H1 (cell line): ENCODE results near the gene CRADD. TPM values are rescaled to one million over a fixed set of nuclear protein-coding genes. Genes with fewer than 3 reads are reported as not detected.

Experiments
- CTCF ChIA-PET: fragments of 300-600 bp; sonication (Branson Sonifier 250); formaldehyde crosslinking; loops from one replicate; lab custom pipeline; 2021; ENCODE audit not compliant: partially characterized antibody; lab: Charles Lee
- POLR2A ChIA-PET: fragments of 300-600 bp; sonication (Branson Sonifier 250); formaldehyde crosslinking; loops from one replicate; lab custom pipeline; 2021; ENCODE audit warnings: inconsistent platforms; ENCODE audit not compliant: partially characterized antibody; lab: Charles Lee
- DNase-seq, 2 experiments: peaks; one replicate each; pipeline versions ENCODE4 v3.0.0 to v3.0.0-alpha.2; 2010 to 2022; ENCODE audit warnings: low spot score in 2 of 2, low read depth in 1 of 2, mixed read lengths in 1 of 2
- FAIRE-seq: peaks from 2 replicates; lab custom pipeline; 2011; peaks lifted over from hg19 to GRCh38; lab: Jason Lieb, UNC
- H2AFZ ChIP-seq: 2 replicates; pipeline ENCODE4 v1.8.1; 2012; ENCODE audit warnings: low read length, inconsistent platforms
- H2AK5ac ChIP-seq: 2 replicates; pipeline ENCODE4 v1.6.1; 2013; ENCODE audit warnings: low read depth, low read length
- H2BK120ac ChIP-seq: replicated peaks from 2 replicates; pipeline ENCODE3; 2013; ENCODE audit warnings: low read depth, low read length, inconsistent platforms
- H2BK12ac ChIP-seq: 2 replicates; pipeline ENCODE4 v1.6.1; 2013; ENCODE audit warnings: low read depth, low read length
- H2BK15ac ChIP-seq: 2 replicates; pipeline ENCODE4 v1.6.1; 2013; ENCODE audit warnings: low read length
- H2BK20ac ChIP-seq: 2 replicates; pipeline ENCODE4 v1.6.1; 2013; ENCODE audit warnings: low read length
- H2BK5ac ChIP-seq: 2 replicates; pipeline ENCODE4 v1.6.1; 2013; ENCODE audit warnings: low read depth, low read length
- H3K14ac ChIP-seq: 2 replicates; pipeline ENCODE4 v1.6.1; 2013; ENCODE audit warnings: inconsistent platforms; ENCODE audit not compliant: insufficient read length
- H3K18ac ChIP-seq: 2 replicates; pipeline ENCODE4 v1.6.1; 2013; ENCODE audit warnings: low read length; ENCODE audit errors: extremely low read depth
- H3K23ac ChIP-seq: 2 replicates; pipeline ENCODE4 v1.6.1; 2013; ENCODE audit warnings: inconsistent platforms; ENCODE audit not compliant: insufficient read length
- H3K23me2 ChIP-seq: 2 replicates; pipeline ENCODE4 v1.6.1; 2013; ENCODE audit warnings: low read depth, low read length
- H3K27ac ChIP-seq: 2 replicates; pipeline ENCODE4 v1.6.1; 2011; ENCODE audit warnings: low read depth, low read length, inconsistent platforms
- H3K27me3 ChIP-seq, 4 experiments: replicated peaks in 1 of 4; 1 replicate in 1 of 4; 2 replicates in 3 of 4; pipeline versions ENCODE4 v1.6.1 to v1.8.1; 2011 to 2013; ENCODE audit warnings: low read length in 3 of 4, mild to moderate bottlenecking in 3 of 4, inconsistent platforms in 2 of 4, mixed read lengths in 2 of 4, moderate library complexity in 1 of 4; ENCODE audit not compliant: control insufficient read depth in 3 of 4, insufficient read depth in 3 of 4; ENCODE audit errors: extremely low read depth in 1 of 4
- H3K36me3 ChIP-seq, 4 experiments: 2 replicates each; pipeline versions ENCODE4 v1.6.1 to v1.8.1; 2011 to 2013; ENCODE audit warnings: mild to moderate bottlenecking in 4 of 4, low read length in 3 of 4, moderate library complexity in 2 of 4, control low read depth in 1 of 4, inconsistent platforms in 1 of 4; ENCODE audit not compliant: insufficient read depth in 4 of 4, control insufficient read depth in 2 of 4
- H3K4ac ChIP-seq: replicated peaks from 2 replicates; pipeline ENCODE3; 2013; ENCODE audit warnings: low read length, low read depth, mixed read lengths, inconsistent platforms; ENCODE audit not compliant: insufficient read length
- H3K4me1 ChIP-seq, 4 experiments: replicated peaks in 1 of 4; 1 replicate in 1 of 4; 2 replicates in 3 of 4; pipeline versions ENCODE4 v1.6.1 to v1.8.1; 2011 to 2013; ENCODE audit warnings: low read length in 3 of 4, inconsistent platforms in 2 of 4, mixed read lengths in 1 of 4; ENCODE audit not compliant: insufficient read depth in 4 of 4, control insufficient read depth in 3 of 4
- H3K4me2 ChIP-seq, 2 experiments: 2 replicates each; pipeline versions ENCODE4 v1.6.1 to v1.8.1; 2011 to 2013; ENCODE audit warnings: low read depth in 2 of 2, low read length in 2 of 2, control low read depth in 1 of 2, inconsistent platforms in 1 of 2, mild to moderate bottlenecking in 1 of 2; ENCODE audit not compliant: insufficient read depth in 1 of 2
- H3K4me3 ChIP-seq, 4 experiments: fragments of 200-600, 300-600 bp in 1 of 4; sonication (generic), shearing (Covaris generic), sonication (Bioruptor Twin) in 1 of 4; 2 replicates each; pipeline versions ENCODE4 v1.5.1 to v1.8.1; 2011 to 2016; ENCODE audit warnings: low read length in 4 of 4, low read depth in 3 of 4, control low read depth in 2 of 4, inconsistent platforms in 2 of 4, mild to moderate bottlenecking in 2 of 4, mixed read lengths in 1 of 4, moderate library complexity in 1 of 4; ENCODE audit not compliant: insufficient read depth in 2 of 4; ENCODE audit errors: extremely low read depth in 1 of 4
- H3K56ac ChIP-seq: replicated peaks from 2 replicates; pipeline ENCODE3; 2013; ENCODE audit warnings: low read depth, mild to moderate bottlenecking, mixed read lengths, low read length, inconsistent platforms; ENCODE audit not compliant: insufficient read length
- H3K79me1 ChIP-seq: 2 replicates; pipeline ENCODE4 v1.6.1; 2013; ENCODE audit warnings: low read depth, low read length, control low read depth
- H3K79me2 ChIP-seq, 2 experiments: 2 replicates each; pipeline versions ENCODE4 v1.6.1 to v1.8.1; 2012 to 2013; ENCODE audit warnings: low read length in 2 of 2, mild to moderate bottlenecking in 2 of 2, inconsistent platforms in 1 of 2; ENCODE audit not compliant: insufficient read depth in 2 of 2, control insufficient read depth in 1 of 2
- H3K9ac ChIP-seq, 4 experiments: replicated peaks in 1 of 4; 1 replicate in 1 of 4; 2 replicates in 3 of 4; pipeline versions ENCODE4 v1.6.1 to v1.8.1; 2011 to 2013; ENCODE audit warnings: low read depth in 3 of 4, low read length in 3 of 4, control low read depth in 2 of 4, mild to moderate bottlenecking in 2 of 4, moderate library complexity in 2 of 4, inconsistent platforms in 1 of 4; ENCODE audit errors: extremely low read depth in 1 of 4
- H3K9me3 ChIP-seq, 2 experiments: 2 replicates each; pipeline versions ENCODE4 v1.6.1 to v1.8.1; 2012 to 2013; ENCODE audit warnings: mild to moderate bottlenecking in 2 of 2, moderate library complexity in 2 of 2, control low read depth in 1 of 2, inconsistent platforms in 1 of 2, low read depth in 1 of 2, low read length in 1 of 2, mixed read lengths in 1 of 2; ENCODE audit not compliant: insufficient read depth in 2 of 2
- H4K20me1 ChIP-seq, 2 experiments: replicated peaks in 1 of 2; 2 replicates each; pipeline versions ENCODE3 to v1.8.1; 2011 to 2013; ENCODE audit warnings: inconsistent platforms in 2 of 2, low read length in 2 of 2, mild to moderate bottlenecking in 1 of 2; ENCODE audit not compliant: insufficient read depth in 2 of 2, control insufficient read depth in 1 of 2
- H4K5ac ChIP-seq: 2 replicates; pipeline ENCODE4 v1.6.1; 2013; ENCODE audit warnings: low read length, low read depth, mixed read lengths, inconsistent platforms; ENCODE audit not compliant: insufficient read length
- H4K8ac ChIP-seq: 2 replicates; pipeline ENCODE4 v1.8.0; 2013; ENCODE audit warnings: mild to moderate bottlenecking, moderate library complexity, low read length, inconsistent platforms; ENCODE audit not compliant: insufficient read depth; ENCODE audit errors: extremely low read depth
- H4K91ac ChIP-seq: replicated peaks from 2 replicates; pipeline ENCODE3; 2013; ENCODE audit warnings: low read length, mixed read lengths, inconsistent platforms; ENCODE audit not compliant: insufficient read length
- CBX8 ChIP-seq: fragments of 300-800, 300-1000 bp; sonication (generic); IDR thresholded peaks from 2 replicates; pipeline ENCODE4 v1.7.1; 2016; ENCODE audit warnings: low read depth, low read length, borderline replicate concordance
- CEBPB ChIP-seq: IDR thresholded peaks from 2 replicates; pipeline ENCODE4 v1.6.1; 2012; ENCODE audit warnings: low read depth, low read length
- TAF7 ChIP-seq: optimal IDR thresholded peaks from 2 replicates; pipeline ENCODE3; 2011; ENCODE audit warnings: low read depth, mild to moderate bottlenecking, inconsistent platforms, low read length, moderate library complexity, borderline replicate concordance
- WGBS, 2 experiments: shearing (Covaris generic) in 1 of 2; methylation state at CpG; one replicate each; pipeline versions ENCODE4 v1.1.6 to v1.1.7; 2013 to 2015; ENCODE audit warnings: low lambda C conversion rate in 2 of 2, mixed read lengths in 2 of 2, inconsistent platforms in 1 of 2, low coverage in 1 of 2, missing lambda C conversion rate in 1 of 2; ENCODE audit not compliant: insufficient replicate concordance in 2 of 2, insufficient coverage in 1 of 2, insufficient read length in 1 of 2; ENCODE audit errors: extremely low coverage in 1 of 2, missing lambda C conversion rate in 1 of 2; 5-methylcytosine and 5-hydroxymethylcytosine counted together
- polyA plus RNA-seq, 7 experiments: library from polyadenylated mRNA; depleted of rRNA in 3 of 7; stranded (reverse) in 5 of 7; unstranded in 2 of 7; fragments of >200 nt in 5 of 7; fragments of 200-250 nt in 2 of 7; gene quantifications; 1 replicate in 5 of 7; 2 replicates in 1 of 7; 4 replicates in 1 of 7; pipeline versions ENCODE4 v1.2.1 to v1.2.3, GENCODE V29; 2011 to 2013; ENCODE audit warnings: missing spikeins in 2 of 7, mixed read lengths in 2 of 7
- total RNA-seq: library from RNA; stranded (reverse); fragmentation: NEBNext Ultra II Directional; extraction: Animal tissue kit (Norgen Biotek cat#: 25700); gene quantifications from 2 replicates; pipeline ENCODE4 v1.2.1, GENCODE V29; 2021

Gene CRADD
- total and polyA plus RNA-seq, 2 of the 8 experiments (the other 6 are each of a cell fraction or from before 2014, with no cell fraction given) = 8.1 to 15.4 TPM

DNA sequence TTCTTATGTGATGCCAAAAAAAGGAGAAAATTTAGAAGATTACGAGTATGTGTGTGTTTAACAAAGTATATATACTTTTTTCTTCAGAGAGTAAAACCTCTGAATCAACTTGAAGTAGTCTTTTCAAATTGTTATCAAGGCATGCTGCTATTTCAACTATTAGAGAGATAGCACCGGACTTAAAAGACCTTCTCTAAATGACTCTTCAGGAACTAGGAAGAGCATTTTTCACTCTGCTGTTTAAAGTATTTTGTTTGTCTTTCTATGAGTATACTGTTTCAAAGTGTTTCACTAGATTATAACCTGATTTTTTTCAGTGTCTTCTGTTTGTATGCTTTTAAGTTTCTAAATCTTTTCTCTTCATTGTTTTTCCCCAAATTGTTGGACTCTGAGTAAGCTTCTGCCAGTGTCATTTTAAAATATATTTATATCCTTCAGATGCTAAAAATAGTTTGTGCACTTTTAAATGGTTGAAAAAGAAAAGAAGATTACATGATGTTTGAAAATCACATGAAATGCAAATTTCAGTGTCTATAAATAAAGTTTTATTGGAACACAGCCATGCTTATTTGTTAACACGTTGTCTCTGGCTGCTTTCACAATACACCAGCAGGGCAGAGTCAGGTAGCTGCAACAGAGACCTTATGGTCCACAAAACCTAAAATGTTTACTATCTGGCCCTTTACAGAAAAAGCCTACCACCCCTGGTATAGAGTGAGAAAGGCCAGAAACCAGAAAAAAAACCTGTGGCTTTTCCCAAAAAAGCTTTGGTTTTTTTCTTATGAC is 21.3 kb downstream of the CRADD start:
- Histone ChIP-seq H3K27ac (no peak overlapping the region), H2BK12ac (peak overlapping the region; percentile 92), H3K9me3 (no peaks in the 10 kb centered on the region), H3K56ac (no peak overlapping the region), H3K79me1 (no peaks in the 10 kb centered on the region; the same call in 1 of the 2 replicates), H3K36me3 (no peaks in the 10 kb centered on the region), H4K8ac (no peak overlapping the region), H2BK120ac (peak overlapping the region; percentile 82), H3K9ac (no peak overlapping the region; a peak in 1 of 7 replicates), H3K14ac (no peak overlapping the region), H3K4me3 (peak overlapping the region in 1 of 4 experiments; percentile 13; a peak in 2 of 8 replicates), H2BK20ac (no peak overlapping the region), H4K20me1 (no peaks in the 10 kb centered on the region), H3K79me2 (no peaks in the 10 kb centered on the region), H3K23me2 (no peaks in the 10 kb centered on the region; the same call in 1 of the 2 replicates), H3K18ac (no peak overlapping the region; the same call in 1 of the 2 replicates), H2AK5ac (no peak overlapping the region), H3K27me3 (no peaks in the 10 kb centered on the region), H3K4ac (no peak overlapping the region), H3K4me2 (peak overlapping the region; percentile 16 to 30; a peak in 3 of 4 replicates), H3K4me1 (peaks cover 7 to 21% (median 12%) of the 10 kb centered on the region in 4 experiments; a peak in 5 of 7 replicates), H4K91ac (no peak overlapping the region), H3K23ac (no peak overlapping the region), H2BK5ac (peak overlapping the region; percentile 40; the same call in 1 of the 2 replicates), H2BK15ac (no peak overlapping the region), H4K5ac (peak overlapping the region; percentile 36), H2AFZ (no peak overlapping the region)
- DNase-seq (no peak), FAIRE-seq (no peak)
- peak; percentile 37; the same call in 1 of the 2 replicates for TF ChIP-seq CEBPB
- TF ChIP-seq CBX8 = no peak
- TF ChIP-seq TAF7 = no peak
- ChIA-PET CTCF (interaction anchor here (1.1 kb wide), 1 partner anchor 403 kb away, joined by 3 read pairs; no protein-coding TSS in a partner anchor), POLR2A (interaction anchor here (0.9 to 2.1 kb wide), 7 partner anchors 11 to 321 kb away, joined by 3 to 10 read pairs (median 5); partner anchors contain the start of genes CRADD and SOCS2)
- 55% methylated on average over 3 of the region's 3 CpGs; no CpG with 5 or more reads in 1 of the 2 experiments for WGBS, 2 experiments
